ENCODE data around the gene ZBTB7C.

Gene ZBTB7C

GRCh38 chr18:48173557-48173956, 235.6 kb downstream of the ZBTB7C start:
- Histone ChIP-seq H3K36me3 (ENCODE audit: control insufficient read depth, insufficient read depth, low read length) (no peaks in the 10 kb centered on the region), H3K9me3 (ENCODE audit: control insufficient read depth, low read length) (no peaks in the 10 kb centered on the region), H3K4me1 (ENCODE audit: control insufficient read depth, insufficient read depth, low read length, poor library complexity, severe bottlenecking) (no peaks in the 10 kb centered on the region), H3K4me3 (ENCODE audit: extremely low read depth, insufficient read depth, low read length, poor library complexity, severe bottlenecking) (no peak overlapping the region), H3K27ac (ENCODE audit: low read depth, low read length, severe bottlenecking) (no peak overlapping the region)
- WGBS, 2 experiments (ENCODE audit: insufficient coverage in 2 of 2): 89 to 100% methylated on average over 1 to 2 of the region's 2 CpGs

- 84 to 89% methylated on average over 13 to 16 of the region's 19 CpGs for WGBS, 2 experiments (ENCODE audit: insufficient coverage in 2 of 2)
- Histone ChIP-seq H3K36me3 (ENCODE audit: control insufficient read depth, insufficient read depth, low read length) (no peaks in the 10 kb centered on the region), H3K4me1 (ENCODE audit: control insufficient read depth, insufficient read depth, low read length, poor library complexity, severe bottlenecking) (no peaks in the 10 kb centered on the region), H3K9me3 (ENCODE audit: control insufficient read depth, low read length) (no peaks in the 10 kb centered on the region), H3K27ac (ENCODE audit: low read depth, low read length, severe bottlenecking) (no peak overlapping the region), H3K4me3 (ENCODE audit: extremely low read depth, insufficient read depth, low read length, poor library complexity, severe bottlenecking) (no peak overlapping the region)
Observed at GRCh38 chr18:48172226-48173006, 236.8 kb downstream of the ZBTB7C start.

DNA sequence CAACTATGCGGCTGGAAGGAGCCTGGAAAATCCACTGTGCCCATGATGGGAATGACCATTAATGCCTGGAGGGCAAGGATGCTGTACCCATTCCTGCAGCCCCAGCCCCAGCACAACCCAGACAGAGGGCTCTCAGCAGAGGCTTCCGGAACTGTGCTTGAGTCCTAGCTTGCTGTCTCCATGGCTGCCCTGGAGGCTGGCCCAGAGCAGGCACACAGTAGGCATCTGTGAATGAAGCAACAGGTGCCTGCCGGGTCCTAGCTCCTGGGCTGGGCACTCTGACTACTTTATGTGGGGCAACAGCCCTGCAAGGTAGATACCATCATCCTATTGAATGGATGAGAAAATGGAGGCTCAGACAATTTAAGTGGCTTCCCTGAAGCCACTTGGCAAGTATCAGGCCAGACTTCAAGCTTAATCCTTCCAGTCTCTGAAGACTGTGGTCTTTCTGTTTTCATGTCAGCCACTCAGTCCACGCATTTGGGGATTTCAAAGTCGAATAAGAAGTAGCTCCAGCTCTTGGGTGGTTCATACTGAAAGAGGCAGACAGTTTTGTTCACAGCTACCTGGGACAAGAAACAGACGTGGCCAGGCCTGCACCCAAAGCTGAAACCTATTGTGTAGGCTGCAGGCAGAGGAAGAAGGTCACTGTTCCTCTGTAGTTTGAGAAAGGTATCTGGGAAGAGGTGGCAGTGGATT, 237.5 kb downstream of the ZBTB7C start:
- H3K27ac ChIP-seq (ENCODE audit: low read depth, low read length, severe bottlenecking): no peak overlapping the region
- no peak overlapping the region for H3K4me3 ChIP-seq (ENCODE audit: extremely low read depth, insufficient read depth, low read length, poor library complexity, severe bottlenecking)
- H3K36me3 ChIP-seq (ENCODE audit: control insufficient read depth, insufficient read depth, low read length): no peaks in the 10 kb centered on the region
- H3K9me3 ChIP-seq (ENCODE audit: control insufficient read depth, low read length): no peaks in the 10 kb centered on the region
- WGBS, 2 experiments (ENCODE audit: insufficient coverage in 2 of 2): 92 to 94% methylated on average over 5 of the region's 6 CpGs
- H3K4me1 ChIP-seq (ENCODE audit: control insufficient read depth, insufficient read depth, low read length, poor library complexity, severe bottlenecking): no peaks in the 10 kb centered on the region

- no peaks in the 10 kb centered on the region for H3K4me1 ChIP-seq (ENCODE audit: control insufficient read depth, insufficient read depth, low read length, poor library complexity, severe bottlenecking)
- no peak overlapping the region for H3K27ac ChIP-seq (ENCODE audit: low read depth, low read length, severe bottlenecking)
- WGBS, 2 experiments (ENCODE audit: insufficient coverage in 2 of 2): 88 to 96% methylated on average over 5 of the region's 5 CpGs
- no peaks in the 10 kb centered on the region for H3K36me3 ChIP-seq (ENCODE audit: control insufficient read depth, insufficient read depth, low read length)
- no peaks in the 10 kb centered on the region for H3K9me3 ChIP-seq (ENCODE audit: control insufficient read depth, low read length)
- no peak overlapping the region for H3K4me3 ChIP-seq (ENCODE audit: extremely low read depth, insufficient read depth, low read length, poor library complexity, severe bottlenecking)
Observed at GRCh38 chr18:48170651-48171050, 238.5 kb downstream of the ZBTB7C start.

- Histone ChIP-seq H3K9me3 (ENCODE audit: control insufficient read depth, low read length) (no peaks in the 10 kb centered on the region), H3K4me3 (ENCODE audit: extremely low read depth, insufficient read depth, low read length, poor library complexity, severe bottlenecking) (no peak overlapping the region), H3K4me1 (ENCODE audit: control insufficient read depth, insufficient read depth, low read length, poor library complexity, severe bottlenecking) (no peaks in the 10 kb centered on the region), H3K36me3 (ENCODE audit: control insufficient read depth, insufficient read depth, low read length) (no peaks in the 10 kb centered on the region), H3K27ac (ENCODE audit: low read depth, low read length, severe bottlenecking) (no peak overlapping the region)
- 91 to 95% methylated on average over 2 of the region's 2 CpGs for WGBS, 2 experiments (ENCODE audit: insufficient coverage in 2 of 2)
Observed at GRCh38 chr18:48168861-48169260, 240.3 kb downstream of the ZBTB7C start.

DNA sequence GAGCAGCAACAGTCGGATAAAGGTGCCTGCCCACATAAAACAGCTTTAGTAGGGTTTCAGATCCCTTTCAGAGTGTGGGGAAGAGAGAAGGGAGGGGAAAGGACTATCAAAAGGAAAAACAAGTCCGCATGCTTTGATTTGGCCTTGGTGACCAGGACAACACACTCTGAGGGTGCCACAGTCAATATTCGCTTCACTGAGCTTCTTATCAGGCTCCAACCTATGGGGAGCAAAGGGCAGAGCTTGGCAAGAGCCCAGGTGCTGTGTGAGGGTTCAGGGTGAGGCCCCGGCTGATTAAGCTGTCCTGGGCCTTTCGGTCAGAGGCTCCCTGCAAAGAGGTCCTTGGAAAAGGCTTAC, 241.3 kb downstream of the ZBTB7C start:
- Histone ChIP-seq H3K4me3 (ENCODE audit: extremely low read depth, insufficient read depth, low read length, poor library complexity, severe bottlenecking) (no peak overlapping the region), H3K9me3 (ENCODE audit: control insufficient read depth, low read length) (no peaks in the 10 kb centered on the region), H3K36me3 (ENCODE audit: control insufficient read depth, insufficient read depth, low read length) (no peaks in the 10 kb centered on the region), H3K4me1 (ENCODE audit: control insufficient read depth, insufficient read depth, low read length, poor library complexity, severe bottlenecking) (no peaks in the 10 kb centered on the region), H3K27ac (ENCODE audit: low read depth, low read length, severe bottlenecking) (no peak overlapping the region)
- WGBS, 2 experiments (ENCODE audit: insufficient coverage in 2 of 2): 89 to 93% methylated on average over 5 of the region's 5 CpGs

- Histone ChIP-seq H3K36me3 (ENCODE audit: control insufficient read depth, insufficient read depth, low read length) (no peaks in the 10 kb centered on the region), H3K27ac (ENCODE audit: low read depth, low read length, severe bottlenecking) (no peak overlapping the region), H3K4me1 (ENCODE audit: control insufficient read depth, insufficient read depth, low read length, poor library complexity, severe bottlenecking) (peaks cover 4% of the 10 kb centered on the region), H3K4me3 (ENCODE audit: extremely low read depth, insufficient read depth, low read length, poor library complexity, severe bottlenecking) (no peak overlapping the region), H3K9me3 (ENCODE audit: control insufficient read depth, low read length) (no peaks in the 10 kb centered on the region)
- WGBS, 2 experiments (ENCODE audit: insufficient coverage in 2 of 2): 93 to 99% methylated on average over 6 to 8 of the region's 8 CpGs
Observed at GRCh38 chr18:48166336-48166875, 242.8 kb downstream of the ZBTB7C start.

DNA sequence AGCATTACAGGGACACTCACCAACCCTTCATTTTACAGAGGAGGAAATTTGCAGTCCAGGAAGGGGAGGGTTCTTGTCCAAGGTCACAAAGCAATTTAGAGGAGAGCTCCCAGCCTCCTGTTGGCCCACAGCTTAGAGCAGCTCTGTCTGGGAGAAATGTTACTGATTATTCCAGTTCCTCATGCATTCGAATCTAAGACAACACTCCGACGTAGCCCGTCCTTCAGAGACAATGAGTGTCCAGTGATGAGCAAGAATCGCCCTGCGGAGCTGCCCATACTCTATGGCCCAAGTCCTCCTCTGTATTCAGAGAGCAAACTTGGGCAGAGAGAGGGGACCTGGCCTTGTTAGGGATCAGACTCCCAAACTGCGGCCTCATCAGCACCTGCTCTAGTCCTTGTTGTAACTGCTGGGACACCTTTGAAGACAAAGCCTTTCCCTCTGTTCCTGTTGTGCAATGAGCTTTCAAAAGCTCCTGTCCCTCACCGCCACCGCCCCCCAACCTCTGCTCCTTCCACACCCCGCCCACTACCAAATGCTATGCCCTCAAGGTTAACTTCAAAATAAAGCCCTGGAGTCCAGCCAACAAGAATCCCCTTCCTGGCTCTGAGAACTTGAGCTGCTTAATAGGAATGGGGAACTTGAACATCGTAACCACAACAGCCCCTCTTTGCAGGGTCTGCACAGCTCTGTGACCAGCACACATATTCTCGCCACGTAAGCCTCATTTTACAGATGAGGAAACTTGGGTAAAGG, 243.9 kb downstream of the ZBTB7C start:
- Histone ChIP-seq H3K4me1 (ENCODE audit: control insufficient read depth, insufficient read depth, low read length, poor library complexity, severe bottlenecking) (peaks cover 9% of the 10 kb centered on the region), H3K27ac (ENCODE audit: low read depth, low read length, severe bottlenecking) (no peak overlapping the region)

DNA sequence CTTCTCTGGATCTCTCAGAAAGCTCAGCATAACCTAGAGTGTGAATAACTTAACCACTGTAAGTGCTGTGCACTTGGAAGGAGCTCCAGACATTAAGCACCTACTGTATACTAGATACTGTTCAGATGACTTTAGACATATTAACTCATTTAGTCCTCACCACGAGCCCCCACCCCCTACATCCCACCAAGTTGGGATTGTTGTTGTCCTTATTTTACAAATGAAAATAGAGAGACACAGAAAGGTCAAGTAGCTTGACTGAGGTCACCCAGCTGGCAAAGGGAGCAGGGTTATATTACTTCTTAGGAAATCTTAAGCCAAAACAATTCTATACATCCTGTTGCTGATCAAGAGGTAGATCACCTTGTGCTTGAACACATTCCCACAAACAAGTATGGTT, 244.5 kb downstream of the ZBTB7C start:
- H3K4me3 ChIP-seq (ENCODE audit: extremely low read depth, insufficient read depth, low read length, poor library complexity, severe bottlenecking): no peak overlapping the region
- no CpG with 5 or more reads among the region's 1 CpG for WGBS, 2 experiments (ENCODE audit: insufficient coverage in 2 of 2)
- no peak overlapping the region for H3K27ac ChIP-seq (ENCODE audit: low read depth, low read length, severe bottlenecking)
- no peaks in the 10 kb centered on the region for H3K36me3 ChIP-seq (ENCODE audit: control insufficient read depth, insufficient read depth, low read length)
- peaks cover 9% of the 10 kb centered on the region for H3K4me1 ChIP-seq (ENCODE audit: control insufficient read depth, insufficient read depth, low read length, poor library complexity, severe bottlenecking)
- H3K9me3 ChIP-seq (ENCODE audit: control insufficient read depth, low read length): no peaks in the 10 kb centered on the region

More for the DNA sequence above, 243.9 kb downstream of the ZBTB7C start:
- H3K36me3 ChIP-seq (ENCODE audit: control insufficient read depth, insufficient read depth, low read length): no peaks in the 10 kb centered on the region
- H3K4me3 ChIP-seq (ENCODE audit: extremely low read depth, insufficient read depth, low read length, poor library complexity, severe bottlenecking): no peak overlapping the region
- no peaks in the 10 kb centered on the region for H3K9me3 ChIP-seq (ENCODE audit: control insufficient read depth, low read length)
- WGBS, 2 experiments (ENCODE audit: insufficient coverage in 2 of 2): 89 to 94% methylated on average over 11 to 13 of the region's 13 CpGs

DNA sequence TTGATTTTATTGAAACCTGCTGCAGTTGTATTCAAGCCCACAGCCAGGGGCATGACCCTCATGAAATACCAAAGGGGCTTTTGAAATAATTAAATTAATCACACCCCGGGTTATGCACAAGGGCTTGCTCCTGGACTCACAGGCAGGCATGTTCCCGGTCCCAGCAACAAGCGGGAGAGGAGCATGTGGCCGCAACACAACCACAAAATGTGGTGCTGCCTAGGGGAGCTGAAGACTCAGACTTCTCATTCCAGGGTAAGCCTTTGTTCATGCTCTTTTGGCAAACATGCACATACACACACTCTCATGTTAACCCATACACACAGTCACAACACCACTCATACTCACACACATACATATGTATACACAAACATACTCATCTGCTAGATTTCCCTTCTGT, 245.1 kb downstream of the ZBTB7C start:
- Histone ChIP-seq H3K27ac (ENCODE audit: low read depth, low read length, severe bottlenecking) (no peak overlapping the region), H3K9me3 (ENCODE audit: control insufficient read depth, low read length) (no peaks in the 10 kb centered on the region), H3K36me3 (ENCODE audit: control insufficient read depth, insufficient read depth, low read length) (no peaks in the 10 kb centered on the region), H3K4me1 (ENCODE audit: control insufficient read depth, insufficient read depth, low read length, poor library complexity, severe bottlenecking) (peaks cover 9% of the 10 kb centered on the region), H3K4me3 (ENCODE audit: extremely low read depth, insufficient read depth, low read length, poor library complexity, severe bottlenecking) (no peak overlapping the region)
- WGBS, 2 experiments (ENCODE audit: insufficient coverage in 2 of 2): 98 to 100% methylated on average over 4 of the region's 4 CpGs

Data from mesodermal cell (in vitro differentiated cells).